HG02763 (cell line): ENCODE data around the gene ABCF3.

Experiments
- ATAC-seq: cut with Tn5 transposase; IDR thresholded peaks from one replicate; pipeline ENCODE4 v1.9.1; 2021; ENCODE audit warnings: mild to moderate bottlenecking, moderate library complexity; ENCODE audit not compliant: unreplicated experiment

Gene ABCF3

DNA sequence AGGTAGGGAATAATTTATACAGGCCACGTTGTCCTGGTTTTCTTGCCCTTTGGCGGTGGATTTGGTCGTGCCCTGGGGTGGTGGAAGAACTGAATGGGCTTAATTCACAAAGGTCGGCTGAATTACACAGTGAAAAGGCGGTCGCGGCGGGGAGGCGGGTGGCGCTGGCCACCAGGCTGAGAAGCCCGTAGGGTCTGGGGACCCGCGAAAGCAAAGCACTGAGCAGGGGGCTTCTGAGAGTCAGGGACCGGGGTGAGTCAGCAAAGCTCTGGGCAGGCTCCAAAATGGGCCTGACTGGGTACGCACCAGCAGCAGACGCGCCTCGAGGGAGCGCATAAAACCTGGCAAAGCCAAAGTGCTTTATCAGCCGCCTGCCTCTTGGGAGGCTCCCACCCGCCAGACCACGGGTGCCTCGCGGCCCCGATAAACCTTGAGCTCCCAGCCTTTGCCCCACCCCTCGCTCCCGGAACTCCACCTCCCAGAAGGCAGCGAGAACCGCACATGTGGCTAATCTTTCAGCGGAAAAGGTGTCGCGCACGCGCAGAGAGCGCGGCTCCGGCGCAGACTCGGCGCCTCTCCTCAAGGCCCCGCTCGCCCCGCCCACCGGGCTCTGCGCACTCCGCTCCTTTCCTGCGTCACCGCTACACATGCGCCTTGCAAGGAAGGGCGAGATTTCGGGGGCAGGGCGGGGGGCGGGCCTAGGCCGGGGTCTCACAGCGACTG lies 377 bp upstream of the ABCF3 start:
- ATAC-seq = peak; percentile 94

DNA sequence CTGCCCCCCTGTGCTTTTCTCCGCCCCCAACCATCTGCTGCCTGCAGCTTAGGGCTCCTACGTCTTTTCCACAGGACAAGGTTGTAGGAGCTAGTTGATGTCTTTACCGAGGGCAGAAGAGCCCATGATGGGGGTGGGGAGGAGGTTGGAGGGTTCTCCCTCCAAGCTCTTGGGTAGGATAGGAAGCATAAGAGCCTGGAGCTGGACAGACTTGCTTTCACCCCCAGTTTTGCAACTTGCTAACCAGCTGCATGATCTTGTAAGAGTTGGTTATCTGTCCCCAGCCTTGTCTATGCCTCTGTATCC lies 856 bp downstream of the ABCF3 start:
- ATAC-seq = no peak

DNA sequence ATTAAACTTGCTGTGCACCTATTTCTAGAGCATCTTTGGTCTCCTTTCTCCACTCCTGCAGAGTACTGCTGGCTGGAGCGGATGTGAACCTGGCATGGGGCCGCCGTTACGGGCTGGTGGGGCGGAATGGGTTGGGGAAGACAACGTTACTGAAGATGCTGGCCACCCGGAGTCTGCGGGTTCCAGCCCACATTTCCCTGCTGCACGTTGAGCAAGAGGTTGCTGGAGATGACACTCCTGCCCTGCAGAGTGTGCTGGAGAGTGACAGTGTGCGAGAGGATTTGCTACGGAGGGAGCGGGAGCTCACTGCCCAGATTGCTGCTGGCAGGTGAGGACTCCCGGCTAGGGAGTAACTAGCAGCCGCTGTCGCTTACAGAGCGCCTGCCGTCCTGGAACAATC lies 2.1 kb downstream of the ABCF3 start:
- no peak for ATAC-seq

DNA sequence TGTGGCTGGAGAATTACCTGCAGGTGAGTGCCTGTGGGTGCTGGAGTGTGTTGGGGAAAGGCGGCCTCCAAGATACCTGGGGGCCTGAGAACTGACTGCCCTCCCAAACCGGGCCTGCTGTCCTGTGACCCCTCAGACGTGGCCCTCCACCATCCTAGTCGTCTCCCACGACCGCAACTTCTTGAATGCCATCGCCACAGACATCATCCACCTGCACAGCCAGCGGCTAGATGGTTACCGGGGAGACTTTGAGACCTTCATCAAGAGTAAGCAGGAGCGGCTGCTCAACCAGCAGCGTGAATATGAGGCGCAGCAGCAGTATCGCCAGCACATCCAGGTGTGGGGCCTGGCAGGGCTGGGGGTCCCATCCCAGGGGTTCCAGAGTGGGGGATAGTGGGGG lies 3.4 kb downstream of the ABCF3 start:
- no peak for ATAC-seq

DNA sequence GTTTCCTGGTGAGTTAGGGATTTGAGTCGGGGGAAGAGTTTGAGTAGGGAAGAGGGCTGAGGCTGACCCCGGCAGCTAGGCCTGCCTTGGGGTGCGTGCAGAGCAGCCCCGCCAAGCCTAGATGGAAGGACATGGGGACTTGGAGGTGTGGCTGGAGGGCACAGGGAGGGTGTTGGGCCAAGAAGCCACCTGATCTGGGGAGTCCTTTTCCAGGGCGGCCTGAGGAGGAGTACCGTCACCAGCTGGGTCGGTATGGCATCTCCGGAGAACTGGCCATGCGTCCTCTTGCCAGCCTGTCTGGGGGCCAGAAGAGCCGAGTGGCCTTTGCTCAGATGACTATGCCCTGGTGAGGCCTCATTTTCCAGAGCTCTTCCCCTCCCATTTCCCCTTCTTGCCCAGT lies 6.9 kb downstream of the ABCF3 start:
- ATAC-seq = no peak

DNA sequence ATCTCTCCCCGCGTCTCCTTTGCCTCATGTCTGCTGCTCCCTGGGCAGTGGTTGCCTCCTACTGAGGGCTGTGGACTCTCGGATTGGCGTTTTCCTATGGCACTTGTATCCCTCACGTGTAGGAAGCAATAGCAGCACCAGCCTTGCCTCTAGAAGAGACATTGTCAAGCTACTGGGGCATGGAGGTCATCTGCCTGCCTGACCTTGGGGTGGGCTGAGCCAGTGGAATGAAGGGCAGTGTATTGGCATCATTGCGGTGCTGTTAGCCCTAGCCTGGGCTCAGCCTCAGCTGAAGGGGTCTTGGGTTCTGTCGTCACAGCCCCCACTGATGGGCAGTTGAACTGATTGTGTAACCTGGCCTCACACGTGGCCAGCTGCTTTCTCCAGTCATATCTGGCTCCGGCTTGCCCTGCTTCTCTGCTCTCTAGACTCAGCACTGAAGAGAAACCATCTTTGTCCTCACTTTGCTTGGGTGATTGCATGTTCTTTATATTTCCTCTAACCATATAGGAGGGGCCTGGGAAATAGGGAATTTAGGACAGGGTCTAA lies 8.1 kb downstream of the ABCF3 start:
- no peak for ATAC-seq

DNA sequence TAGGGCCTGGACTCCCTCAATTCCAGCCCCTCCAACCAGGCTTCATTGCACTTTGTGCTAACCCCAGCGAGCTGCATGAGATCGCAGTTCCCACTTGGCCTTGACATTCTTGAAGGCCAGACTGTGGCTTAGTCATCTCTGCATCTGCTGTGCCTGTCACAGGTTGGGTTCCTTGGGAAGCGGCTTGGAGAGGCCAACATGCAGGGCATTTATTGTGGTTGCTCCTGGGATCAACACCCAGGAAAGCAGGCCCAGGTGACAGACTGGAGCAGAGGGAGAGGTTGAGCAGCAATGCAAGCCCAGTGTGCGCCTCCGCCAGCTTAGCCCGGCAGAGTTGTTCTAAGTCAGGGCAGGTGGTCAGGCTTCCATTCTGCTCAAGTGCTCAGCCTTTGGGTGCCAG lies 10.5 kb downstream of the ABCF3 start:
- no peak for ATAC-seq

DNA sequence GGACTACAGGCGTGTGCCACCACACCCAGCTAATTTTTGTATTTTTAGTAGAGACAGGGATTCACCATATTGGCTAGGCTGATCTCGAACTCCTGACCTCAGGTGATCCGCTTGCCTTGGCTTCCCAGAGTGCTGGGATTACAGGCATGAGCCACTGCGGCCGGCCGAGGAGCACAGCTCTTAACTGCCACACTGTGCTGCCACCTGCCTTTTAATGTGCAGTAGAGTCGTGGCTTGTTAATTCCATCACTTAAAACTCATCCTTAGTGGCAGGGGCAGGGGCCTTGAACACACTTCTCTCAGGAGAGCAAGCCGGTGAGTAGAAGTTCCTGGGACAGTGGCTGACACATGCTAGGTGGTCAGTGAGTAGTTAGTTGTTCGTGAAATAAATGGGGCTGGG lies 12.5 kb downstream of the ABCF3 start:
- no peak for ATAC-seq

DNA sequence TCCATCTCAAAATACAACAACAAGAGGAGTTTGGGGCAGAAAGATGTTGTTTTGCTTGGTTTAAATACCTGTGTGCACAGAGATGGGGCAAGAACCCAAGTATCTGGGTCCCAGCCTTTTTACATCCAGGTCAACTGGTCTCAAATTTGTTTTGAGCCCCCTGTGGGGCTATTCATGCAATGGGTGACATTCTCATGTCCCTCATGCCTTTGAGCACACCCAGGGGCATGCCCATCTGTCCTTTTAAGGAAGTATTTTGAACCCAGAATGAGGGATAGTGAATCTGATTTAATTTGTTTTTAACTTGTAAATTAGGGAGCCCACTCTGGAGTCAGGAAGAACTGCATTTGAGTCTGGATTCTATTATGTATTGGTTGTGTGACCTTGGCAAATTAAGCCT lies 14.8 kb downstream of the ABCF3 start:
- ATAC-seq = no peak

DNA sequence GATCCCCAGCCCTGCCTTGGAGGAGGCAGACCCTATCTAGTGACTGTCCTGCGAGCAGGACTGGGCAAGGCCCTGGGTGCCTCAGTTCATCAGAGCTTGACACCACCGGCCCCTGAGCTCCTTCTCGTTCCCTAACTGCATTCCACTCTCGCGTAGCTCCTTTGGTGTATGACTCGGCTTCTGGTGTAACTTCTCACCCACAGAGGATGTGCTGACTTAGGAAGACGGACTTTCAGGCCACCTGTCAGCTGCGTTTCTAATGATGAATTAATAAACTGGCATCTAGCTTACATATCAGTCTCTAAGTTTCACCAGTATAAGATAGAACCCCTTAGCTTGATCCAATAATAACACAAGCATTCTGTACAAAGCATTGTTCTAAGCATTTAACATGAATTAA lies 17.5 kb downstream of the ABCF3 start:
- ATAC-seq = no peak

DNA sequence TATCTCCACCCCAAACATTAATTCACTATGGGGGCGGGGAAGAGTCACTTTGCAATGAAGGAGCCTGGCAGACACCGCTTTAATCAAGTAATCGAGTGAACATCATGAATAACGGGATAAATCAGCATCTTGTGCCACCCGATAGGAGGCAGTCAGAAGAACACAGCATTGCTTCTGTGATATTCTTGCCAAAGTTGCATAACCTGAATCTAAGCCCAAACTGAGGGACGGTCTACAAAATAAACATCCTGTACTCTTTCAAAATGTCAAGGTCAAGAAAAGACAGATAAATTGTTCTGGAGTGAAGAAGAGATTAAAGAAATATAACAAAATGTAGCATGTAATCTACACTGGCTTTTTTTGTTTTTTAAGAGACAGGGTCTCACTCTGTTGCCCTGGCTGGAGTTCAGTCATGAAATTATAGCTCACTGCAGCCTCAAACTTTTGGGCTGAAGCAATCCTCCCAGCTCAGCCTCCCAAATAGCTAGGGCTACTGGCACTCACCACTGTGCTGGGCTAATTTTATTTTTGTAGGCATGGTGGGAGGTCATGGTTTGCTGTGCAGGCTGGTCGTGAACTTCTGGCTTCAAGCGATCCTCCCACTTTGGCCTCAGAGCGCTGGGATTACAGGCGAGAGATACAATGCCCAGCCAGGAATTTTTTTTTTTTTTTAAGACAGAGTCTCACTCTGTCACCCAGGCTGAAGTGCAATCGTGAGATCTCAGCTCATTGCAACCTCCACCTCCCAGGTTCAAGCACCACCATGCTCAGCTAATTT lies 23.3 kb downstream of the ABCF3 start:
- no peak for ATAC-seq

DNA sequence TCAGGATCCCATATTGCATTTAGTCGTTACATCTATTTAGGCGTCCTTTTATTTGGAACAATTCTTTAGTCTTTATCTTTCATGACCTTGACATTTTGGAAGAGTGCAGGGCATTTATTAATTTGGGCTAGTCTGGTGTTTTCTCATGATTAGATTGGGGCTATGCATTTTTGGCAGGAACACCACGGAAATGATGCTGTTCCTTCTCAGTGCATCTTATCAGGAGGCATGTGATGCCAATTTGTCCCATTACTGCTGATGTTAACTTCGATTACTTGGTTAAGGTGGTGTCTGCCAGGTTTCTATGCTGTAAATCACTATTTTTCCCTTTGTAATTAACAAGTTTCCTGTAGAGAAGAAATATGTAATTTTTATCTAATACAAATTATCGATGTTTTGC lies 25.3 kb downstream of the ABCF3 start:
- no peak for ATAC-seq

DNA sequence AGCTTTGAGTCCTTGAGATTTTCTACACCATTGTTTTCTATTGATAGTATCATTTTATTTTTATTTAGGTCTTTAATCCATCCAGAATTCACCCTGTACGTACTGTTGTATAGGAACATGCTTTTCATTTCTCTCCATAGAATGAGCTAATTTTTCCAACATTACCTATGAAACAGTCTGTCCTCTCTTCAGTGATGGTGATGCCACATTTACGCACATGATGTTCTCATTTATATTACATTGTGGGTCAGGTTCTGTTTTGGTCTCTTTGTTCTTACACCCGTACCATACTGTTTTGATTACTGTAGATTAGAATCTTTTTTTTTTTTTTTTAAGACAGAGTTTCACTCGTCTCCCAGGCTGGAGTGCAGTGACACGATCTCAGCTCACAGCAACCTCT lies 25.7 kb downstream of the ABCF3 start:
- no peak for ATAC-seq

DNA sequence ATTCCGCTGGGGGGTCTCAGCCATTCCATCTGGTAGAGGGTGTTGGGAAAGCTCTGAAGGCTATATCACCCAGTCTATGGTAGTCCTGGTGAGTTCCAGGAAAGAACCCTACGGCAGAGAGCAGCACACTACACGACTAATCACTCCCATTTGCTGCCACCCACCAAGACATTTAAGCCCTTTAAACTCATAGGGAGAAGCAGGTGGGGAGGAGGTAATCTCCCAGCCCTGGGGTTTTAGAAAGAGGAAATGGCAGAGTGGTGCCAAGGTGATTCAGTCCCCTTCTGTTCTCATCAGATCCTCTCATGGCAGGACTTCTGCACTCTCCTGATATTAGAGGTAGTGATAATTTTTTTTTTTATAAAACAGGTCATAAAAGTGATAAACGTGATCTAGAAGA lies 32.8 kb downstream of the ABCF3 start:
- no peak for ATAC-seq

DNA sequence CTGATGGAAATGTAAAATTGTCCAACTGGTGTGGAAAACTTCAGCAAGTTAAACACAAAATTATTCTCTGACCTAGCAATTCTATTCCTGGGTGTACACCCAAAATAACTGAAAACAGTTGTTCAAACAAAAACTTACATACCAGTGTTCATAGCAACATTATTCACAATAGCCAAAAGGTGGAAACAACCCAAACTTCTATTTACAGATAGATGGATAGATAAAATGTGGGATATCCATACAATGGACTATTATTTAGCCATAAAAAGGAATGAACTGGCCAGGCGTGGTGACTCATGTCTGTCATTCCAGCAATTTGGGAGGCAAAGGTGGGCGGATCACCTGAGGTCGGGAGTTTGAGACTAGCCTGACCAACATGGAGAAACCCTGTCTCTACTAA lies 36.5 kb downstream of the ABCF3 start:
- no peak for ATAC-seq

DNA sequence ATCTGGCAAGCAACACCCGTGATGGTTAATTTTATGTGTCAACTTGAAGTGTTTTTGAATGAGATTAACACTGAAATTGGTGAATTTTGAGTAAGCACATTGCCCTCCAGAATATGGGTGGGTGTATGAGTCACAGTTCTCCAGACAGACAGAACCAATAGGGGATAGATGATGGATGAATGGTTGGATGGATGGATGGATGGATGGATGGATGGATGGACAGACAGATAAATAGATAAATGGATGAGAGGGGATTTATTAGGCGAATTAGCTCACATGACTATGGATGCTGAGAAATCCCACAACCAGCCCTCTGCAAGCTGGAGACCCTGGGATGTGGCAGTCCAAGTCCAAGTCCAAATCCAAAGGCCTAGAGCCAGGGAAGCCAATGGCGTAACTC lies 37.9 kb downstream of the ABCF3 start:
- no peak for ATAC-seq

DNA sequence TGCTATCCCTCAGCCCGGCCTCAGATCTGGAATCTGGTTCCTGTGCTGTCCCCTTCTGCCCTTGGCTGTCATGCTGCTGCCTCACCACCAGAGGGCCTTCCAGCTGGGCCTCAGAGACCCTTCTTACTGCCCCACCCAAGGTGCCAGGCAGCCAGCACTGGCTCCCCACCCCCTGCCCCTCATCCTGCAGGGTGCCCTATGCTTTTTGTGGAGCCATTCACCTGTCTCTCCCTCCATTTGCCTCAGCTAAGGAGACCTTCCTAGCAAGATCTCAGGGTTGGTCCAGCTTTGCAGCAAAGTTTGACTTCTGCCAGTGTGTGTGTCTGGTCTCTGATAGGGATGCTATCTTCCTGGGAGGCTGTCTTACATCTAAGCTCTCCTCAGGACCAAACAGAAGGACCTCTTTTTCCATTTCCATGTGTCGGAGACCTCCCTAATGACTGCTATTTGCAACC lies 41.5 kb downstream of the ABCF3 start:
- no peak for ATAC-seq

DNA sequence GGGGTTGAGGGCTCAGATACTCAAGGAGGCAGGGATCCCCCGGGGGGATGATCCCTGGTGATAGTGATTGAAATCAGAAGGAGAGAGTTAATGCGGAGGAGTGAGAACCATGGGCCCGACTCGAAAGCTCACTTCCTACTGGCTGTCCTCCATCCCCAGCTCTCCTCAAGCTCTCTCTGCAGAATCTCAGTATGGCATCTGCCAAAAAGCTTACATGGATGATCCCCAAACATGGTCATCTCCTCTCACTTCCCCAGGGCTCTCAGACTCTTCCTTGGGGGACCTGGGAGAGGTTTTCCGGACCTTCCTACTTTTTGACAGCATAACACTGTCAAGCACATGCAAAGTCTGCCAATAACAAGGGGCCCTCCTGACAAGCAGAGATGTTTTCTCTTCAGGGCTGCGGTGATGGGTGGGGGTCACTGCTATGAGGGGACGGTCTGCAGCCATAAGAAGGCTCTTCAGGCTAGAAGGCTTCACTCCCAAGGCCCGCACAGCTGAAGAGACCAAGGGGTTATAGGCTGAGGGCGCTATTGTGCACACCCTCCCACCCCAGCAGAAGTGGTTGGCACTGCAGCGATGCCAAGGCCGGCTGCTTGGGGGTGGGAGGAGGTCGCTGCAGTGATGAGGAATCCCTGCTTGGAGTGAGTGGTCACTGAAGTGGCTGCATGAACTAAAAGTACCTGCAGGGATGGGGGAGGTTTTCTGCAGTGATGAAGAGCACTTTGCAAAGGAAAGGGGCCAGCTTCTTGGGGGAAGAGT lies 42.6 kb downstream of the ABCF3 start:
- no peak for ATAC-seq

DNA sequence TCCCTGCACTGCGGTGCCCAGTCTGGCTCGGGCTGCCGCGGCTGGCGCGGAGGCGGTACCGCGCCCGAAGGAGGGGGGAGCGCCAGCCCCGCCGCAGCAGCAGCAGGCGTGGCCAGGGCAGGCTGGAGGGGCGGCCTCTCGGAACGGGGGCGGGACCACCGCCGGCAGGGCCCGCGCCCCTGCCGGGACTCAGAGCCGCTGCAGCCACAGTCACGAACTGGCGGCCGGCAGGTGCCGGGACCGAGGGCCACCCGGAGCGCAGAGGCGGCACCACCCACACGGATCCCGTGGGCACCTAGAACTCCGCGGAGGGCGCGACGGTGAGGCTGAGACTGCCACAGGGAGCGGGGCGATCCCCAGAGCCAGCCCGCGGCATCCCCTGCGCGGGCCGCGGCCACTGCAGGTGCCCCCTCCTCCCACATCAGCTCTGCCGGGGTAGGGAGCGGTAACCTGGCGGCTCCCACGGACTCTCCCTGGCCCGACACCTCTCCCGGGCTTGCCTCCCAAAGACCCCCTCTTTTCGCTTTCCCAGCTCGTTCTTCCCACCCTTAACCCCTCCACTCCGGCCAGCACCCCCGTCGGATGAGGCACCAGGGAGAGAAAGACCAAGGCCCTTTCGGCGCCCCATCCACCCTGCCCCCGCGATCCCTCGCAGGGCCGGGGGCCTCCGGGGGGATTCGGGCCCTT lies 43.5 kb downstream of the ABCF3 start, which contains the start of gene VWA5B2:
Gene VWA5B2, plus strand, starts transcription at position 192 of the 687 bp plus-strand sequence. CDS start 944 bp downstream, outside the sequence.
- ATAC-seq = peak; percentile 70

DNA sequence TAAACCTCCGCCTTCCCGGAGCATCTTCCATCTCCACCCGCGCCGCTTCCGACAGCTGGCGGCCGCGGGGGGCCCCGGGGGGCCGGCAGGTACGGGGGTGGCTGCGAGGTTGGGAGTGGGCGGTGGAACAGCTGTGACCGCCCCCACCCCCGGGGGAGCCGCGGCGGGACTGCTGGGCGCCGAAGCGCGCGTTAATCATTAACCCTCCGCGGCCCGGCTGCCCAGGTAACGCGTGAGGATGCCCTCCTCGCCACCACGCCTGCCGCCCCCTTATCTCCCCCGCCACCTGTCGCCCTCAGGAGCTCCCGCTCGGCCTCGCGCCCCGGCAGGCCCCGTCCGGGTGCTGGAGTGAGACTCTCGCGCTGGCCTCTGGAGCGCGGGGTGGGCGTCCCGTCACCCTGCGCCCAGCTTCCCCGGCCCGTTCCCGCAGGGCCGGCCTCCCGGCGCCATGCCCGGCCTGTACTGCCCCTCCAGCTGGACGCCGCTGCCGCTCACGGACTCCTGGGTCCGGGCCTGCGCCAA lies 44.1 kb downstream of the ABCF3 start:
- no peak for ATAC-seq
